Measurements from ENCODE around the gene PITPNM3.

The PITPNM3 gene

DNA sequence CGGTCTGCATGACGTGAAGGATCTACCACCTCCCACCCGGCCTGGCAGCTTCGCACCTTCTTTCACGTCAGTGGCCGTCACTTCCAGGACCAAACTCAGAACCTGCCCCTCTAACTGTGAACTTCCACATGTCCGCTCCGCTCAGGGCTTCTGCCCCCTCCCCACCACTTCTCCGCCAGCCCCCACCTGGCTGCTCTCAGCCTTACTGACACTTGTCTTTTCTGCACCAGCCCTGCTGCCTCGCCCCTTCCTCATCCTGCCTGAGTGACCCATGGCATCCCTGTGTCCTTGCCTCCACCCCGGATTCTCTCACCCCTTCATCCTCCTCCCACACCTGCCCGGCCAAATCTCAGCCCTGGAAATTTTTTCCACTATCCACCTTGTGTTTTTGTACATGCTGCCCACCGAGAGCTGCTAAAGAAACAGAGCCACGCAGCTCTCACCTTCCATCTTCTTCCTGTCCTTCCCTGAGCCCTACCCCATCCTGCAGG is 97.8 kb downstream of the PITPNM3 start:
- DNase-seq, result no peak

DNA sequence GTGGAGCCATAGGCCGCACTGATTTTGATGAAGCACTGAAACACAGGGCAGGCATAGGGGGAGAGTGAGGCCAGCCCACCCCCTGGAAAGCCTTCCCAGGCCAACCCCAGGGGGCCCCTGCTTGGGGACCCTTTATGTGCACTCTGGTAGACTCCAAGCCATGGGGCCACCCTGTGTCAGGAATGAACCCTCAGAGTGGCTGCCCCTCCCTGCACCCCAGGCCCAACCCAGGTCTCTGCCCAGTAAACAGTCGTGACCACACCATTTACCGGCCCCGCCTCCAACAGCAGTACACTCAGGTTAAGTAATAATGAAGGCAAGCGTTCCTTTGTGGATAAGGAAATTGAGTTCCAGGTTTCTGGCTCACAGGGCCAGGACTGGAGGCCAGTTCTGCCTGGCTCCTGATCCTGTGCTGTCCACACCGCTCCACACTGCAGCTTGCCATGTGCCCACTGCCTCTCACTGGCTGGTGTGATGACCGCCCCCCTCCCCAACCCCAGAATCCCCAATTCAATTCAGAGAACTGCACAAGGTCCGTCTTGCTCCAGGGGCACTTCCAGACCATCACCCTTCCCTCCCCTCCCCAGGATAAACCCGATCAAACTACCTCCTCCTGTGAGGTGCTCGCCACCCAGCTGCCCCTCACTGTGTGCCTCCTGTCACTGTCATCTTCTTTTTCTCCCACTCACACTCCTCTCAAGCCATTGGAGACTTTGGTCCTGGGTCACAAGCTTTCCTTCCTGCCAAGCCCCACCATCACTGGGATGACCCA is 98.5 kb downstream of the PITPNM3 start:
- DNase-seq, result no peak

DNA sequence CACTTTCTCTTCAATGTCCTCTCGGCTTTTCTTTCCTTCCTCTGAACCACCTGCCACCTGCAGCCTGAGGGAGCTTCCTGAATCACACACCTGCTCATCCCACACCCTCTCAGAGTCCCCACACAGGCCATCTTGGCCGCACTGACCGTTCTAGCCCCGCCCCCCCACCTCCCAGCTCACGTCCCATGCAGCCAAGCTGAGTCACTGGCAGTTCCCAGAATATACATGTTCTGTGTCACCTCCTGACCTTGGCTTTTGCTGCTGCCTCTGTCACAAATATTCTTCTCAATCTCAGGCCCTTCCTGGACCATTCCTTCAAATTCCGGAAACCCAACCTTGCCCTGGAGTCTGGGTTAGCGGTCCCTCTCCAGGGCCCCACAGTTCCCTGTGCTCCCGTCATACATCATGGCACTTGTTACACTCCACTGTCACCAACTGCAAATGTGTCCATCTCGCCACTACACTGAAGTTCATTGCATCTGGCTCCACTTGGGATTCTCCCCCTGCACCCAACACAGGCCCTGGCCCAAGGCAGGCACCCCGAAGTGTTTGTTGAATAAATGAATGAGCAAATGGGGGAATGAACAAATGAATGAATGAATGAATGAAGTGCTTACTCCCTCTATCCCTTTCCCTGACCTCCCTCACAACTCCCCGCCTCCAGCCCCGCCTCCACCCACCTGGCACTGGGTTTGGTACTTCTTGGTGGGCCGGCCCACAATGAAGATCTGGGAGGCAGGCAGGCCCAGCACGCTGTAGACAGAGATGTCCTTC is 99.3 kb downstream of the PITPNM3 start:
- no peak for DNase-seq

DNA sequence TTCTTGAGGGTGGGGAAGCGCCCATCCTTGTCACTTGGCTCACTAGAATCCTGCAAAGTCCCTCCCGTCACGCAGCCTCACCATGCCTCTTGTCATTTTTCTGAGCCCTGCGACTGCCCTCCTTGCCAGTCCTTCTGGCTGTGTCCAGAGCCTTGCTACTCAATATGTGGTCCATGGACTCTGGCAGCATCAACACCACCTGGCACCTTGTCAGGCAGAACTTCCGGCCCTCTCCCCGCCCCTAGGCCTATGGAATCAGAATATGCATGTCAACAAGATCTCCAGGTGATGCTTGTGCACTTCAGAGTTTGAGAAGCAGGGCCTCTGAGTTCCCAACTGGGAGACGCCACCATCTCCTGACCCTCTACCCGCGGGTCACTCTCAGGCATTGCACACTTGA is 100.0 kb downstream of the PITPNM3 start:
- no peak for DNase-seq

DNA sequence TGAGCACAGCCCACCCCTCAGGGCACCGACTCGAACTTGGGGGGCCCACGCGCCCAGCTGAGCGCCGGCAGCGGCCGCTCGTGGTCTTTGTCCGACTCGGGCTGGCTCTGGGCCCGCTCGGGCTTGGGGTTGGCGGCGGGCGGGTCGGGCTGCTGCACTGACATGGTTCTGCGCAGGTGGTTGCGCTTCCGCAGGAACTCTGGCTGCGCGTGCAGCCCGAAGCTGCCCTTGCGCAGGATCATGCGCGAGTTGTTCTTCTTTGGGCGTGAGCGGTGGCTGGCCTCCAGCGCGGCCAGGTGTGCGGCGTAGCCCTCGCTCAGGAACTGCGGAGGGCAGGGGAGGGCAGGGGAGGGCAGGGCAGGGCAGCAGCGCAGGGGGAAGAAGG is 101.0 kb downstream of the PITPNM3 start:
- peak; percentile 2 for DNase-seq

DNA sequence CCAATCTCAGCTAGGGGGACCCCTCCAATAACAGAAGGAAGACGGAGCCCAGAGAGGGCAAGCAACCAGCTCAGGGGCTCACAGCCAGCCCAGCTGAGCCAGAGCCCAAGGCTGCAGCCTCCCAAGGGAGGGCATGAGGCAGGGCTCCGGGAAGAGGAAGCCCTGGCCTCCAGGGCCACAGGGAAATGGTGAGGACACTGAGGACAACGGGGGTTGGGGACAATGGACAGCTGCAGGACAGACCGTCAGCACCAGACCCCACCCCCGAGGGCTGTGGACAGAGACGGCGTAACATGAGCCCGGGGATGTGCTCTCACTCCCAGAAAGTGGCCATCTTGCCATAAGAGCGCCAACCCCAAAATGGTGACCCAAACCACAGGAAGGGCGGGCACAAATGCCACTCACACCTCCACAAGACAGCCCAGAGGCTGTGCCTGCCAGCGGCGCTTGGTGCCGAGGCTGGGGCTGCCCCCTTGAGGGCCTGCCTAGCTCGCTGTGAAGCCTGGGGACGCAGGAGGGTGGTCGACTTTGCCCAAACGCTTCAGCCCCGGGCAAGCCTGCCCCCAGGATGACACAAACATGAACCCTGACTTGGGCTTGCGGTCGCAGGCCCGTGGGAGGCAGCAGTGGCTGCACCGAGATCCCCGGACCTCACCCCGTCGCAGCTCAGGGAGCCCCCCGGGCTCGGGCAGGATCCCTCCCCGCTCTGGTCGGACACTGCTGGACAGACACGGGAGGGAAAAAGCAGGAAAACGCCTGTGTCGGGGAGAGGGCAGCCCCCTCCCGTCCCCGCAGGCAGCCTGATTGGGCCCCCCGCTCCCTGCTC is 101.6 kb downstream of the PITPNM3 start:
- no peak for DNase-seq

DNA sequence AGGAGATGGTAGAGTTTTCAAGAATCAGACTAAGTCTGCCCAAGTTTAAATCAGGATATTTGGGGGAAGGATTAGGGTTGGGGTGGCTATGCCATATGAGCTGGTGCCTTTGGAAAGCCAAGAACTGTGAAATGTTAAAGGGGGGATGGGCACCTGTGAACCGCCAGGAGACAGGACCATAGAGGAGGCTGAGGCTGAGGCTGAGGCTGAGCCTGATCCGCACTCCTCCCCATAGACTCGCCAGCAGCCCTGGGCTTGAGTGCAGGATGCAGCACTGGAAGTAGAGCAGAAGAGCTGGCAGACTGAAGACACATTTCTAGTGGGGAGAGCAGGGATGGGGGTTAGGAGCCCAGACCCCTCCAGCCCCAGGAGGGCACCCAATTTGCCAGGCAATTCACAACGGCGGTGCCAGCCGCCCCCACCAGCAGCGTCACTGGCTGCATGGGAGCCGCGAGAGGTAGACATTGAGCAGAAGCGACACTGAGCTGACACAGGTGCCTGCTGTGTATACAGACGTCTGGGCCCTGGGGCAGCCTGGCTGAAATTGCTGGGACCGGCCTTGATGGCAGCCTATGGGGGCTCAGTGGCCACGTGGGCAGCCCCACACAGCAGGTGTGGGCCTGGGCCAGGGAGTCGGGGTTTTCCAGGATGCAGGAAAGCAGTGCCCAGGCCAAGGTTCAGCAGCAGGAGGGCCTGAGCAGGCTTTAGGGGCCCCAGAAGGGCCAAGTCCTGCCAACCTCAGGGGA is 102.9 kb downstream of the PITPNM3 start:
- no peak for DNase-seq

DNA sequence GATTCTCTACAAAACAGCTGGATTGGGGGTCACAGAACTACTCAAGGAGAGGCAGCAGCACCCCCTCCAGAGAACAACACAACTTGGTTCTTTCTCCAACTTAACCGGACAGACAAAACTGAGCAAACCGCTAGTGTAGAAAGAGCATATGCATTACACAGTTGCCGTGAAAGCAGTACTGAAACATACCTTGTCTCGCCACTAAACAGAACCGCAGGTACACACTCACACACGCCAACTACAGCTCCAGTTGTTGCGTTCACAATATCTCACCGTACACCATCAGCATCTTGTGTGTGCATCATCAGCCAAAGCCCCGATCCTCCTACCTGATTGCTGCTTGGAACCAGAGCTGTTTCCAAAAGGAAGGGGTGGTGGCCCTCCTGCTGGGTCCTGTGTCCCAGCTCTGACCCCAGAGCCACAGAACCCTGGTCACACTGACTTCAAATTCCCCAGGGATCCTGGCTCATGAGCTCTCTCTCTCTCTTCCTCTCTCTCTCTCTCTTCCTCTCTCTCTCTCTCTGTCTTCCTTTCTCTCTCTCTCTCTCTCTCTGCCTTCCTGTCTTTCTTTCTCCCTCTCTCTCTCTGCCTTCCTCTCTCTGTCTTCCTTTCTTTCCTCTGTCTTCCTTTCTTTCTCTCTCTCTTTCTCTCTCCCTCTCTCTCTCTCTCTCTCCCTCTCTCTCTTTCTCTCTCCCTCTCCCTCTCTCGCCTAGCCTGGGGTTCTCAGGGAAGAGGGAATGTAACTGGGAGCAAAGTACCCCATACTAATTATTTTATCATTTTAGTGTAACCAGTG is 103.7 kb downstream of the PITPNM3 start:
- DNase-seq, result no peak

DNA sequence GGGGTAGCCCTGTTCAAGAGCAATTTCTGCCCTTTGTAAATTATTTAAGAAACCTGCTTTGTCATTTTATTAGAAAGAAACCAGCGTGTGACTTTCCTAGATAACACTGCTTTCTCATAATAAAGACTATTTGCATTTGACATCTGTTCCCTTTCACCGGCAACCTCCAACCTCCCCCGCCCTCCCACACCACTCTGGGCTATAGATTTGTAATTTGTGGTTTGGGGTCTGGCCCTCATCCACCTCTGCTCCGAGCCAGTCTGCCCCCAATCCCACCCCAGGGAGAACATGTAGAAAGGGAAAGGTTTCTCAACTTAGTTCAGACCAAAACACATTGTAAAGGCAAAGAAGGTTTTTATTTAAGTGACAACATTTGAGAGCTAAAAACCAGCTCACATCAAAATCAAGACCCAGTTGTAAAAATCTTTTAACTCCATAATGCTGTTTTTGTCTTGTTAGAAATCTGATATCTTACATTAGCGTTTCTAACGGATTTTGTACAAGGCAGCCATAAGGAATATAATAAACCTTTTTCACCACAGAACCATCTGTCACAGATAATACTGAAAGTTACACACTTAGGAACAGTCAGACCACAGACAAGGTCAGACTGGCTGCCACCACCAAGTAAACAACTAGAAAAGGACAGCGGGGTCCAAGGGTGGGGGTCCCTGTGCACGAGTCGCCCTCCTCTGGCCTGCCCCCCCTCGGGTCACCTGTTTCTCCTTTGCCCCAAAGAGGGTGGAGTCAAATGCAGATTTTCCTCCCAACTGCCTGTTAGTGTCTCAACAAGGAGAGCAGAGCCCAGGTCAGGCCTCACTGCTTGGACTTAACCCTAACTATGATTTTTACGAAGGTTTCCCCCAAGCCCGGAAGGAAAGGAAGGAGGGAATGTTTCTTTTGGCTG is 105.2 kb downstream of the PITPNM3 start:
- no peak for DNase-seq

DNA sequence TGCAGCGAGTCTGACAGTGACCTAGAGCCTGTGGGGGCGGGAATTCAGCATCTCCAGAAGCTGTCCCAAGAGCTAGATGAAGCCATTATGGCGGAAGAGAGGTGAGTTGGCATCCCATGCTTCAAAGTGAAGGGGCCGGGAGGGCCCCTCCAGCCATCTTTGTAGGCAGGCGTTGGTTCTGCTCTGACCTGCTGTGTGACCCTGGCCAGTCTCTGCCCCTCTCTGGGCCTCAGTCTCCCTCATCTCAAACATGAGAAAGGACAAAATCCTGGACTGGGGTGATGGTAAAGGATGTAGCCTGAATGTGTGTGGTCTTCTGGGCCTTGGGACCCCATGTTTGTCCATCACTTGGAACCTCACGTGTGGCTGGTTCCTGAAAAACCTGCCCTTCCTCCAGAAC is 107.0 kb downstream of the PITPNM3 start:
- DNase-seq, result no peak

DNA sequence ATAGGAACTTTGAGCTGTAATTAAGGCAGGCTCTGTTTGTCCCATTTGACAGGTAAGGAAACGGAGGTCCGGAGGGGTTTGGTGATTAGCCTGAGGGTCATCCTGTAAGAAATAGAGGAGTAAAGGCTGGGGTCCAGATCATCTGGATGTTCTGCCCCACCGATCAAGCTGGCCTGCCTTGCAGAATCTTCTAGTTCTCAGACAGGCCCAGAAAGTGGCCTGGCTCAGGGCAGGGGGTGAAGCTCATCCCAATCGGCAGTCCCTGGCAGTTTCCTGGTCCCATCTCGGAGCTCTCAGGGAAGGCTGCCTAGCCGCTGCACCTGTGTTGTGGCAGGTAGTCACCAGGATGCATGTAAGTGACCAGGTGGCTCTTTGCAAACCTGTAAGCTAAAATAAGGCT is 107.9 kb downstream of the PITPNM3 start:
- no peak for DNase-seq

DNA sequence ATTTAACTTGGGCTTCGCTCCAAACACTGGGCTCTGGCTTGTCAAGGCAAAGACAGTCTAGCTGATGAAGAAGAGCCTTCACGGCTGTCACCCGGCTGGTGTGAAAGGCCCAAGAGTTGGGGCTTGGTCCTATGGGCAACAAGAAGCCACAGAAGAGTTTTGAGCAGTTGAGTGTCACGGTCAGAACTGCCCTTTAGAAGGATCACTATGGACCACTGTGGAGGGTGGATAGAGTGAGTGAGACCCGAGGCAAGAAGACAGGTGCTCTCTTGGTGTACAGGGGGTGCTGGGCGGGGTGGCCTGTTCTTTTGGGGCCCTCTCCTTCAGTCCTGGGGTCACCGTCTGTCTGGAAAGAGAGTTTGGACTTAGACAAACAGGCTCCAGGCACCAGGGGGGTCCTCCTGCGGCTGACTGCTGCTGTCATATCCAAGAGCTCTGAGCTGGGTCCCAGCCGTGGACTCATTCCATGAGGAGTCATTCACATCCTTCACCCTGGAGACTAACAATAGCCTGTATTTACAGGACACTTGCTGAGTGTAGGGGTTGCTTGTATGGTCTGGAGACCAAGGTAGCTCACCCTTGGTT is 109.7 kb downstream of the PITPNM3 start:
- DNase-seq, result no peak

DNA sequence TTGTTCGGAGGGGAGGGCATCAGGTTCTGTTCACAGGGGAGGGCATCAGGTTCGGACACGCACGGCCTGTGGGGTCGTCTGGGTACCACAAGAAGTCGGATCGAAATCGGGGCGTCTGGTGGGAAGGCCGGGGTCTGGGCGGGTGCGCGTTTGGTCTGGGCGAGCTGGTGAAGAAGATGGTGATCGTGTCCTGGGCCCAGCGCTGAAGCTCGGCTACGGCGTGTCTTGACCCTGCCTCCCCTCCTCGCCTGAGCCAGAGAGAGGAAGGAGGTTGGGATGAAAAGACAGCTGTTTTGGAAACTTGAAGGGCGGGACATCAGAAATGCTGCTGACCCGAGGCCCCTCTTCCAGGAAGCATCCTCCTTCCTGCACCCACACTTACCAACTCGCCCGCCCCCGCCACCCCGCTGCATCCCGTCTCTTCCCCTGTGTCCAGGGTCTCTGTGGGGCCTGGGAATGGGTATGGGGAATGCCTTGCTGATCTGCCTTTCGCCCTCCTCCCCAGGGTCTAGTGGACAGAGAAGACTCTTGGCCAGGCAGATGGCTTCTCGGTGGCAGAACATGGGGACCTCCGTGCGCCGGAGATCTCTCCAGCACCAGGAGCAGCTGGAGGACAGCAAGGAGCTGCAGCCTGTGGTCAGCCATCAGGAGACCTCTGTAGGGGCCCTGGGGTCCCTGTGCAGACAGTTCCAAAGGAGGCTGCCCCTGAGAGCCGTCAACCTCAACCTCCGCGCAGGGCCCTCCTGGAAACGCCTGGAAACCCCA is 111.6 kb downstream of the PITPNM3 start:
- DNase-seq, result no peak

DNA sequence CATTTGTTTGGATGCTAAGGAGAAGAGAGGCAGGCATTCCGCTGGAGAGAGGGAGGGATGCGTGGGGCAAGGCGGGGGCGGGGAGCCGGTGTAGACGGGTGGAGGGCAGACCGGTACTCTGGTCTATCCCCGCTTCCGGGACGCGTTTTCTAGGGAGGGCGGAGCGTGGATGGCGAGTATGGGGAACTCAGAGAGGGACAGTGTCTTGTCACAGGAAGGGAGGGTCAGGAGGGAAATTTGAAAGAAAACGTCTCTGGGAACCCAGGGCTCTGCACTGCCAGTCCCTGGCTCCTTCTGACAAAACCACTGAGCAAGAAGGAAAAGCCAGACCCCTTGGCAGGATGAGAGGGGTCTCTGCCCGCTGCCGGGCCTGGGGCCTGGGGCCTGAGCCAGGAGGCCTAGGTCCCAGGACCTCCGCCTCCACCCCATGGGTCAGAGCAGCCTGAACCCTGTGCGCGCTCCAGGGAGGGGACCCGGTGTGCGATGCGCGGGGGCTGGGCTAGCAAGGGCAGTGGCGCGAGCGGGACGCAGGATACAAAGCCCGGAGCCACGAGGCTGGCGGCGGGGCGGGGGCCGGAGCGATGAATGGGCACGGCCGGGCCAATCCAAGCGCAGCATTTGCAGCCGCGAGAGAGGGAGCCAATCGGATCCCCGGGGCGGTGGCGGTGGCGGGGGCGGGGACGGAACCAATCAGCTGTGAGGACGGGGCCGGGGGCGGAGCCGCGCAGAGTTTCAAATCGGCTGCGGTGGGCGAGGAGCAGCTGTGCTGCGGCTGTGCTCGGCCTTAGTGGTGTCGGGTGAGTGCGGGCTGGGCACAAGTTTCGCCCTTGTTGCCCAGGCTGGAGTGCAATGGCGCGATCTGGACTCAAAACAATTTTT is 112.4 kb downstream of the PITPNM3 start, which contains the start of gene PIMREG:
Gene PIMREG, plus strand, starts transcription at position 764 of the 879 bp plus-strand sequence. CDS start 656 bp downstream, outside the sequence.
- peak; percentile 77 for DNase-seq

DNA sequence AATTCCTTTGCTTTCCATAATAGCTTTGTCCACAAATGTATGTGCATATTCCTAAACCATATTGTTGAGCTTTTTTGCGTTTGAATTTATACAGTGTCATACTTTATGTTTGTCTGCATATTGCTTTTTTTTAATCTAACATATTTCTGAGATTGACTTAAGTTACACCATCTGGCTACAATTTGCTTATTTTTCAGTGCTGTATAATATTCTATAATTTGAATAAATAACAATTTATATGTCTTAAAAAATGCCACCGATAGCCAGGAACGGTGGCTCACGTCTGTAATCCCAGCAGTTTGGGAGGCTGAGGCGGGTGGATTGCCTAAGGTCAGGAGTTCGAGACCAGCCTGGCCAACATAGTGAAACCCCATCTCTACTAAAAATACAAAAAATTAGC is 113.6 kb downstream of the PITPNM3 start:
- no peak for DNase-seq

DNA sequence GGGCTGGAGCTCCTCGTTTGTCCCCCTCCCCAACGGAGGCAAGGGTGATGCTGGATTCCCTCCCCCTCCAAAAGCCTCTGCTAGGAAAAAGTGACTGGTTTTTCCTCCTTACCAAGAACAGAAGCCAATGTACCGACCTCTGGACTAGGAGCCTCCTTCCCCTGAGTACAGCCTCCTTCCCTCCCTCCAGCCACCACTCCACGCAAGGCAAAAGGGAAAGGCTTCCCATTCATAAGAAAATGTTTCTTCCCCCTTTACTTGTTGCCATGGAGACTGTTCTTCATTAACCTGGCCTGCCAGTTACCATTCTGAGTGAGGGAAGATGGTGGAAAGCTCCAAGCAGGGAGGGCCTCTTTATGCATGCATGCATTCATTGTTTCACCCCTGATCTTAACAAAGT is 116.4 kb downstream of the PITPNM3 start:
- no peak for DNase-seq

DNA sequence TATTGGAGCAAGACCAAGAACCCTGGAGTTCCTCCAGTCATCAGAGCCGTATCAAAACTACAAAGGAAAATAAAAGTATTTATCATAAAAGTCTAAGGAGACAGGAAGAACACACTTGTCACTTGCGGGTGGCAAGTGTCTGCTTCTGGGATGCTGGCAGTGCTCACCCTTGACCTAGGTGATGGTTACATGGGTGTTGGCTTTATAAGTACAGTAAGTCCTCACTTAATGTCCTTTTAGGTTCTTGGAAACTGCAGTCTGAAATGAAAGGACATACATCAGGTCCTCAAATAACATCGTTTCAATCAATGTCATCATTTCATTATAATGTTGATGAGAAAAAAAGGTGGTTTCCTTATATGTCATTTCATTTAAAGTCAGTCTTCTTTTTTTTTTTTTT is 118.4 kb downstream of the PITPNM3 start:
- no peak for DNase-seq

DNA sequence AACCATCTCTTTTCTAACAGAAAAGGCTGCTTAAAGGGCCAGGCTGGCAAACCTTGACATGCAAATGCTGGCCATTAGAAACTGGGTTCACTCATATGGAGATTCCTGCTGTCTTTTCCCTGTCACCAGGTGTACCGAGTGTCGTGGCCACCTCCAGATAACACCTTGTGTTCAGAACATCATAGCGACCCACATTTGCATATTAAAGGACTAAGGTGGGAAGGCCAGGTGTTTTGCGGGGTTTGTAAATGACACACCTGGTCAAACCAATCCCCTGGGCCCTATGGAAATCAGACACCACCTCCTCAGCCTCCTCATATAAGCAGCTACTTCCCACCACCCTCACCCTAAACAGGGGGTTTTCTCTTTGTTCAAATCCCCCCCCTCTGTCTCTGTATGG is 118.9 kb downstream of the PITPNM3 start:
- peak; percentile 51 for DNase-seq
